ENCODE results near the gene CWF19L2.

Gene CWF19L2

DNA sequence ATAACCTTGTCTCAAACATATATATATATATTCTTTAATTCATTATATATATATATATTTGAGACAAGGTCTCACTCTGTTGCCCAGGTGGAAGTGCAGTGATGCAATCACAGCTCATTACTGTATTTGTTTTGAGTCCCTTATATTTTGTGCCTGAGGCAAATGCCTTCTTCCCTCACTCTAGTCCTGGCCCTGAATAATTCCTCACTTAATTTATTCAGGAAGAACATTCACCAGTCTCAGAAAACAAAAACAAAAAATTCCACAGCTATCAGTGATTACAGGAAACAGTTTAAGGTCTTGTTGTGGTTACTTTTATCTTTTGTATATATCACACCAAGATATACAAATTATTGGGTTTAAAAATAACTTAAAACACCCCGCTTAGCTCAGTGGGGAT is 155.7 kb downstream of the CWF19L2 start:
- DNase-seq (ENCODE audit: low spot score), result no peak

GRCh38 chr11:107293677-107294344 is 163.8 kb downstream of the CWF19L2 start:
- no peak for DNase-seq (ENCODE audit: low spot score)

- DNase-seq (ENCODE audit: low spot score), result no peak
Measured at GRCh38 chr11:107282195-107282594, 175.4 kb downstream of the CWF19L2 start.

Measured in CD4-positive, alpha-beta T cell treated with Interleukin-2 at 100 ng/mL for 4 hours (primary cell).